Motor neuron (in vitro differentiated cells): ENCODE data around the gene DAB1. TPM values are rescaled to one million over a fixed set of nuclear protein-coding genes. Genes with fewer than 3 reads are reported as not detected.

Experiments used
- ATAC-seq, 8 experiments: fragments of 200-7000 bp; cut with Tn5 transposase; replicated peaks in 6 of 8; 2 replicates each; pipeline ENCODE4 v1.8.0; 2021; ENCODE audit warnings: mild to moderate bottlenecking in 8 of 8, moderate library complexity in 8 of 8
- H3K27ac ChIP-seq, 2 donors: fragments of 250-450 bp; sonication (Bioruptor Pico); 2 replicates each; pipeline ENCODE4 v1.9.0; 2021; ENCODE audit warnings: antibody characterized with exemption in 2 of 2, mild to moderate bottlenecking in 2 of 2, moderate library complexity in 1 of 2
- H3K4me1 ChIP-seq, 2 donors: fragments of 250-450 bp; sonication (Bioruptor Pico); replicated peaks in 1 of 2; 2 replicates each; pipeline ENCODE4 v1.6.1; 2021; ENCODE audit warnings: antibody characterized with exemption in 2 of 2, mild to moderate bottlenecking in 2 of 2, moderate library complexity in 1 of 2
- H3K4me3 ChIP-seq, 5 donors: fragments of 250-450 bp; sonication (Bioruptor Pico); 2 replicates each; pipeline ENCODE4 v1.9.0; 2021; ENCODE audit warnings: antibody characterized with exemption in 5 of 5, mild to moderate bottlenecking in 5 of 5, moderate library complexity in 4 of 5
- WGBS, 10 experiments: fragments of 450-650 bp; shearing (Covaris generic); methylation state at CpG; one replicate each; pipeline ENCODE4 v1.0.0; 2022; 5-methylcytosine and 5-hydroxymethylcytosine counted together
- in situ Hi-C, 9 experiments: fragments of 400-800 bp; cut with MboI; loops; one replicate each; pipeline ENCODE4 v1.15.0; 2021; ENCODE audit warnings: low sequenced_read_pairs in 9 of 9, low pct_unique_long_range_greater_than_20kb in 2 of 9; ENCODE audit not compliant: unreplicated experiment in 9 of 9
- total RNA-seq, 8 experiments: library from RNA; unstranded; fragments of 300-600 nt; gene quantifications; 2 replicates each; pipeline versions ENCODE4 v1.2.3 to v1.2.4, GENCODE V29; 2022

Gene DAB1
- total RNA-seq, 8 experiments from 2014 or later: 1.4 to 38.4 (median 13.2) TPM

GRCh38 chr1:56967355-56967754 is 456.5 kb downstream of the DAB1 start:
- in situ Hi-C loops: no loop called here
- no peak overlapping the region for H3K27ac ChIP-seq
- no peak for ATAC-seq
- WGBS, 10 experiments: 20 to 94% (median 87%) methylated on average over 1 to 3 of the region's 3 CpGs; no CpG with 5 or more reads in 4 of the 10 experiments
- peaks cover 12 to 24% of the 10 kb centered on the region in 2 donors for H3K4me1 ChIP-seq
- no peak overlapping the region for H3K4me3 ChIP-seq

- peaks cover 12 to 24% of the 10 kb centered on the region in 2 donors for H3K4me1 ChIP-seq
- in situ Hi-C loops: no loop called here
- no peak for ATAC-seq
- H3K4me3 ChIP-seq: no peak overlapping the region
- no peak overlapping the region for H3K27ac ChIP-seq
- WGBS, 10 experiments: 67 to 100% (median 89%) methylated on average over 1 of the region's 1 CpG; no CpG with 5 or more reads in 1 of the 10 experiments
These were observed 457.2 kb downstream of the DAB1 start for GRCh38 chr1:56966698-56966999.

GRCh38 chr1:56965916-56966697 is 457.8 kb downstream of the DAB1 start, which contains the start of gene C8B:
C8B (minus strand) TSS chr1:56966015; CDS start chr1:56965948, 67 bp downstream.
- peaks cover 12 to 24% of the 10 kb centered on the region in 2 donors for H3K4me1 ChIP-seq
- WGBS, 10 experiments: 63 to 100% (median 92%) methylated on average over 2 to 3 of the region's 3 CpGs; no CpG with 5 or more reads in 3 of the 10 experiments
- no peak within 1 kb of the TSS for H3K4me3 ChIP-seq
- in situ Hi-C loops: no loop called here
- H3K27ac ChIP-seq: no peak within 1 kb of the TSS
- ATAC-seq: peak in 1 of 8 experiments; percentile 19

GRCh38 chr1:56965191-56965590 is 458.7 kb downstream of the DAB1 start:
- peaks cover 12 to 24% of the 10 kb centered on the region in 2 donors for H3K4me1 ChIP-seq
- no peak overlapping the region for H3K4me3 ChIP-seq
- in situ Hi-C loops: no loop called here
- peak in 1 of 8 experiments; percentile 22 for ATAC-seq
- no peak overlapping the region for H3K27ac ChIP-seq
- WGBS, 10 experiments: 0 to 100% (median 96%) methylated on average over 1 to 3 of the region's 3 CpGs

- no peak overlapping the region for H3K27ac ChIP-seq
- 63 to 96% (median 90%) methylated on average over 1 to 9 of the region's 9 CpGs; no CpG with 5 or more reads in 2 of the 10 experiments for WGBS, 10 experiments
- in situ Hi-C loops: no loop called here
- peaks cover 12 to 24% of the 10 kb centered on the region in 2 donors for H3K4me1 ChIP-seq
- H3K4me3 ChIP-seq: no peak overlapping the region
- peak in 5 of 8 experiments; percentile 32 to 97 (median 80) for ATAC-seq
These were observed 459.4 kb downstream of the DAB1 start for GRCh38 chr1:56964349-56965017.

GRCh38 chr1:56963667-56964066 is 460.2 kb downstream of the DAB1 start:
- in situ Hi-C loops: no loop called here
- WGBS, 10 experiments: 60 to 100% (median 90%) methylated on average over 2 to 4 of the region's 4 CpGs; no CpG with 5 or more reads in 2 of the 10 experiments
- H3K4me1 ChIP-seq: peaks cover 13 to 26% of the 10 kb centered on the region in 2 donors
- no peak overlapping the region for H3K4me3 ChIP-seq
- H3K27ac ChIP-seq: no peak overlapping the region
- peak in 2 of 8 experiments; percentile 47 to 58 for ATAC-seq

GRCh38 chr1:56961426-56961825 is 462.4 kb downstream of the DAB1 start:
- H3K4me3 ChIP-seq: no peak overlapping the region
- H3K27ac ChIP-seq: no peak overlapping the region
- in situ Hi-C loops: no loop called here
- WGBS, 10 experiments: 73 to 100% (median 92%) methylated on average over 1 to 10 of the region's 10 CpGs; no CpG with 5 or more reads in 1 of the 10 experiments
- ATAC-seq: no peak
- peaks cover 17 to 32% of the 10 kb centered on the region in 2 donors for H3K4me1 ChIP-seq

- peak in 6 of 8 experiments; percentile 19 to 95 (median 87) for ATAC-seq
- no peak overlapping the region for H3K27ac ChIP-seq
- in situ Hi-C loops: no loop called here
- no peak overlapping the region for H3K4me3 ChIP-seq
- 53 to 100% (median 70%) methylated on average over 1 to 2 of the region's 2 CpGs; no CpG with 5 or more reads in 7 of the 10 experiments for WGBS, 10 experiments
- H3K4me1 ChIP-seq: peaks cover 12 to 14% of the 10 kb centered on the region in 2 donors
These were observed 465.3 kb downstream of the DAB1 start for GRCh38 chr1:56958526-56958925.

GRCh38 chr1:56957931-56958330 is 465.9 kb downstream of the DAB1 start:
- WGBS, 10 experiments: 29 to 100% (median 76%) methylated on average over 1 to 3 of the region's 3 CpGs; no CpG with 5 or more reads in 1 of the 10 experiments
- H3K4me3 ChIP-seq: no peak overlapping the region

GRCh38 chr1:56954664-56955063 is 469.2 kb downstream of the DAB1 start:
- in situ Hi-C loops: no loop called here
- Histone ChIP-seq H3K4me1 (peaks cover 5 to 9% of the 10 kb centered on the region in 2 donors), H3K27ac (no peak overlapping the region), H3K4me3 (no peak overlapping the region)
- 20 to 100% (median 84%) methylated on average over 1 of the region's 1 CpG; no CpG with 5 or more reads in 2 of the 10 experiments for WGBS, 10 experiments
- no peak for ATAC-seq

More at GRCh38 chr1:56957931-56958330, 465.9 kb downstream of the DAB1 start:
- in situ Hi-C loops: no loop called here
- Histone ChIP-seq H3K4me1 (peaks cover 6 to 9% of the 10 kb centered on the region in 2 donors), H3K27ac (no peak overlapping the region)
- no peak for ATAC-seq

- Histone ChIP-seq H3K4me1 (peaks cover 1 to 4% of the 10 kb centered on the region in 2 donors), H3K27ac (no peak overlapping the region), H3K4me3 (no peak overlapping the region)
- WGBS, 10 experiments: 47 to 100% (median 63%) methylated on average over 1 to 5 of the region's 5 CpGs; no CpG with 5 or more reads in 2 of the 10 experiments
- in situ Hi-C loops: no loop called here
- no peak for ATAC-seq
These were observed 470.5 kb downstream of the DAB1 start for GRCh38 chr1:56953386-56953785.

- ATAC-seq: no peak
- no peak overlapping the region for H3K4me3 ChIP-seq
- in situ Hi-C loops: no loop called here
- no peak overlapping the region for H3K27ac ChIP-seq
- no peaks in the 10 kb centered on the region for H3K4me1 ChIP-seq
- WGBS, 10 experiments: 27 to 100% (median 90%) methylated on average over 1 to 8 of the region's 8 CpGs
These were observed 471.4 kb downstream of the DAB1 start for GRCh38 chr1:56952501-56952900.

GRCh38 chr1:56948403-56949023 is 475.3 kb downstream of the DAB1 start:
- in situ Hi-C loops: no loop called here
- Histone ChIP-seq H3K27ac (no peak overlapping the region), H3K4me3 (no peak overlapping the region), H3K4me1 (no peaks in the 10 kb centered on the region)
- 43 to 100% (median 86%) methylated on average over 1 of the region's 1 CpG for WGBS, 10 experiments
- no peak for ATAC-seq
